Measurements from ENCODE around the gene IFNGR2.

Gene IFNGR2

GRCh38 chr21:33367309-33367973 lies 35.8 kb upstream of the IFNGR2 start:
- Histone ChIP-seq H3K27ac (peak overlapping the region; percentile 71), H3K36me3 (no peaks in the 10 kb centered on the region), H3K4me1 (ENCODE audit: control insufficient read depth in 1 of 2, insufficient read depth in 1 of 2, low read depth in 1 of 2, low read length in 1 of 2) (peaks cover 58 to 61% of the 10 kb centered on the region in 2 experiments), H3K4me3 (ENCODE audit: low read depth in 1 of 2, low read length in 1 of 2) (no peak overlapping the region), H3K9me3 (no peaks in the 10 kb centered on the region), H3K27me3 (no peaks in the 10 kb centered on the region)
- TF ChIP-seq, protein P1, sequence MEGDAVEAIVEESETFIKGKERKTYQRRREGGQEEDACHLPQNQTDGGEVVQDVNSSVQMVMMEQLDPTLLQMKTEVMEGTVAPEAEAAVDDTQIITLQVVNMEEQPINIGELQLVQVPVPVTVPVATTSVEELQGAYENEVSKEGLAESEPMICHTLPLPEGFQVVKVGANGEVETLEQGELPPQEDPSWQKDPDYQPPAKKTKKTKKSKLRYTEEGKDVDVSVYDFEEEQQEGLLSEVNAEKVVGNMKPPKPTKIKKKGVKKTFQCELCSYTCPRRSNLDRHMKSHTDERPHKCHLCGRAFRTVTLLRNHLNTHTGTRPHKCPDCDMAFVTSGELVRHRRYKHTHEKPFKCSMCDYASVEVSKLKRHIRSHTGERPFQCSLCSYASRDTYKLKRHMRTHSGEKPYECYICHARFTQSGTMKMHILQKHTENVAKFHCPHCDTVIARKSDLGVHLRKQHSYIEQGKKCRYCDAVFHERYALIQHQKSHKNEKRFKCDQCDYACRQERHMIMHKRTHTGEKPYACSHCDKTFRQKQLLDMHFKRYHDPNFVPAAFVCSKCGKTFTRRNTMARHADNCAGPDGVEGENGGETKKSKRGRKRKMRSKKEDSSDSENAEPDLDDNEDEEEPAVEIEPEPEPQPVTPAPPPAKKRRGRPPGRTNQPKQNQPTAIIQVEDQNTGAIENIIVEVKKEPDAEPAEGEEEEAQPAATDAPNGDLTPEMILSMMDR (IDR thresholded peaks at IDR 0.05): no peak

DNA sequence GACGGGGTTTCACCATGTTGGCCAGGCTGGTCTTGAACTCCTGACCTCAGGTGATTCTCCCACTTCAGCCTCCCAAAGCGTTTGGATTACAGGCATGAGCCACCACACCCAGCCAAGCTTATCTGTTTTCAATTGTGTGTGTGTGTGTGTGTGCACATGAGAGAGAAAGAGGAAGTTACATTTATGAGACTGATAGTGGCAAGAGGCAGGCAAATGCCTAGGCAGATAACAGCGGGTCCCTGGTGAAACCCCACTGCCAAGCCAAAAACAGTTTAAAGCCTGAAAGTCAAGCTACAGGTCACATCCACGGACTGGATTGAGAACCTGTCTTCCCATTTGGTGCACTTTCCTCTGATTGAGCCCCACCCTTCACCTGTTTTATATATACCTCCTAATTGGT lies 35.1 kb upstream of the IFNGR2 start:
- Histone ChIP-seq H3K27me3 (no peaks in the 10 kb centered on the region), H3K27ac (peak overlapping the region; percentile 71), H3K9me3 (no peaks in the 10 kb centered on the region), H3K36me3 (no peaks in the 10 kb centered on the region), H3K4me1 (ENCODE audit: control insufficient read depth in 1 of 2, insufficient read depth in 1 of 2, low read depth in 1 of 2, low read length in 1 of 2) (peaks cover 51 to 54% of the 10 kb centered on the region in 2 experiments), H3K4me3 (ENCODE audit: low read depth in 1 of 2, low read length in 1 of 2) (no peak overlapping the region)
- TF ChIP-seq, protein P1 (IDR thresholded peaks at IDR 0.05): no peak

- Histone ChIP-seq H3K4me3 (ENCODE audit: low read depth in 1 of 2, low read length in 1 of 2) (no peak overlapping the region), H3K36me3 (no peaks in the 10 kb centered on the region), H3K27me3 (no peaks in the 10 kb centered on the region), H3K9me3 (no peaks in the 10 kb centered on the region), H3K27ac (peak overlapping the region; percentile 71), H3K4me1 (ENCODE audit: control insufficient read depth in 1 of 2, insufficient read depth in 1 of 2, low read depth in 1 of 2, low read length in 1 of 2) (peaks cover 50 to 52% of the 10 kb centered on the region in 2 experiments)
- TF ChIP-seq, protein P1 (IDR thresholded peaks at IDR 0.05): no peak
Measured at GRCh38 chr21:33368576-33368975, 34.6 kb upstream of the IFNGR2 start.

- TF ChIP-seq, protein P1 (IDR thresholded peaks at IDR 0.05): no peak
- peaks cover 50 to 52% of the 10 kb centered on the region in 2 experiments for H3K4me1 ChIP-seq (ENCODE audit: control insufficient read depth in 1 of 2, insufficient read depth in 1 of 2, low read depth in 1 of 2, low read length in 1 of 2)
- no peaks in the 10 kb centered on the region for H3K27me3 ChIP-seq
- H3K36me3 ChIP-seq: no peaks in the 10 kb centered on the region
- no peaks in the 10 kb centered on the region for H3K9me3 ChIP-seq
- H3K4me3 ChIP-seq (ENCODE audit: low read depth in 1 of 2, low read length in 1 of 2): no peak overlapping the region
- no peak overlapping the region for H3K27ac ChIP-seq
Measured at GRCh38 chr21:33369586-33369985, 33.6 kb upstream of the IFNGR2 start.

GRCh38 chr21:33370305-33370704 lies 32.9 kb upstream of the IFNGR2 start:
- H3K4me3 ChIP-seq (ENCODE audit: low read depth in 1 of 2, low read length in 1 of 2): no peak overlapping the region
- H3K27me3 ChIP-seq: no peaks in the 10 kb centered on the region
- H3K4me1 ChIP-seq (ENCODE audit: control insufficient read depth in 1 of 2, insufficient read depth in 1 of 2, low read depth in 1 of 2, low read length in 1 of 2): peaks cover 50 to 52% of the 10 kb centered on the region in 2 experiments
- H3K36me3 ChIP-seq: no peaks in the 10 kb centered on the region
- TF ChIP-seq, protein P1 (IDR thresholded peaks at IDR 0.05): no peak
- H3K9me3 ChIP-seq: no peaks in the 10 kb centered on the region
- no peak overlapping the region for H3K27ac ChIP-seq

Measured in neutrophil (primary cell).